Measurements from ENCODE around the gene KLK15. TPM values are rescaled to one million over a fixed set of nuclear protein-coding genes. Genes with fewer than 3 reads are reported as not detected.

Gene KLK15
- total RNA-seq, 2 donors from 2014 or later = not detected

DNA sequence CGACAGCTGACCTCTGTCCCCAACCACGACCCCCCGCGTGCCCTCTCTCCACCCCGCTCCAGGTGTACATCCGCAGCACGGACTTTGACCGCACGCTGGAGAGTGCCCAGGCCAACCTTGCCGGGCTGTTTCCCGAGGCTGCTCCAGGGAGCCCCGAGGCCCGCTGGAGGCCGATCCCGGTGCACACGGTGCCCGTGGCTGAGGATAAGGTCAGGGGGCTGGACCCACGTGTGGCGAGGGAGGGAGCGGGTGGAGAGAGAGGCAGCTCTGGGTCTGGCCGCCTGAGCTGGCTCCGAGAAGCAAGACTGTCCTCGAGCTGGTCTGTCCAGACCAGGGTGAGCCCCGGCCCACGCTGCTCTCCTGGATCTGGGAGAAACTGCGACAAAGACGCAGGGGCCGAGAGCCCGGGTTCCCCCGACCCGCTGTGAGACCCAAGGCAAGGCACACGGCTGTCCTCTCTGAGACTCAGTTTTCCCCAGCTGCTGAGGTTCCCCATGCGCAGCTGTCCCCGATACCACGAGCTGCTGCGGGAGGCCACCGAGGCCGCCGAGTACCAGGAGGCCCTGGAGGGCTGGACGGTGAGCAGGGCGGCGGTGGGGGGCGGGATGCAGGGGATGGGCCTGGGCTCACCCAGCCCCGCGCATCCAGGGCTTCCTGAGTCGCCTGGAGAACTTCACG, 41.6 kb downstream of the KLK15 start:
- Mint-ChIP-seq H3K4me3 (no peak overlapping the region), H3K4me1 (no peaks in the 10 kb centered on the region), H3K9me3 (no peaks in the 10 kb centered on the region), H3K27me3 (ENCODE audit: insufficient read depth) (peaks cover 12% of the 10 kb centered on the region), H3K27ac (no peak overlapping the region), H3K36me3 (ENCODE audit: low read depth) (no peaks in the 10 kb centered on the region)
- TF ChIP-seq, protein P1, sequence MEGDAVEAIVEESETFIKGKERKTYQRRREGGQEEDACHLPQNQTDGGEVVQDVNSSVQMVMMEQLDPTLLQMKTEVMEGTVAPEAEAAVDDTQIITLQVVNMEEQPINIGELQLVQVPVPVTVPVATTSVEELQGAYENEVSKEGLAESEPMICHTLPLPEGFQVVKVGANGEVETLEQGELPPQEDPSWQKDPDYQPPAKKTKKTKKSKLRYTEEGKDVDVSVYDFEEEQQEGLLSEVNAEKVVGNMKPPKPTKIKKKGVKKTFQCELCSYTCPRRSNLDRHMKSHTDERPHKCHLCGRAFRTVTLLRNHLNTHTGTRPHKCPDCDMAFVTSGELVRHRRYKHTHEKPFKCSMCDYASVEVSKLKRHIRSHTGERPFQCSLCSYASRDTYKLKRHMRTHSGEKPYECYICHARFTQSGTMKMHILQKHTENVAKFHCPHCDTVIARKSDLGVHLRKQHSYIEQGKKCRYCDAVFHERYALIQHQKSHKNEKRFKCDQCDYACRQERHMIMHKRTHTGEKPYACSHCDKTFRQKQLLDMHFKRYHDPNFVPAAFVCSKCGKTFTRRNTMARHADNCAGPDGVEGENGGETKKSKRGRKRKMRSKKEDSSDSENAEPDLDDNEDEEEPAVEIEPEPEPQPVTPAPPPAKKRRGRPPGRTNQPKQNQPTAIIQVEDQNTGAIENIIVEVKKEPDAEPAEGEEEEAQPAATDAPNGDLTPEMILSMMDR (conservative IDR thresholded peaks at IDR 0.05) = no peak
- Histone ChIP-seq H3K4me3 (ENCODE audit: low read length) (no peak overlapping the region), H3K27ac (ENCODE audit: low read depth, low read length) (no peak overlapping the region), H3K9me3 (ENCODE audit: control insufficient read depth, low read length) (no peaks in the 10 kb centered on the region), H3K27me3 (ENCODE audit: control insufficient read depth, insufficient read depth, low read length, poor library complexity, severe bottlenecking) (no peaks in the 10 kb centered on the region), H3K9ac (ENCODE audit: extremely low read depth, low read length, poor library complexity, severe bottlenecking) (no peak overlapping the region), H3K4me1 (ENCODE audit: control insufficient read depth, insufficient read depth, low read length) (no peaks in the 10 kb centered on the region), H3K36me3 (ENCODE audit: control insufficient read depth, insufficient read depth, low read length) (peaks cover 8% of the 10 kb centered on the region)
- DNase-seq = peak; percentile 73
- 90 to 93% methylated on average over 26 to 47 of the region's 47 CpGs for WGBS, 2 experiments (ENCODE audit: insufficient coverage in 1 of 2, insufficient read length in 1 of 2)

DNA sequence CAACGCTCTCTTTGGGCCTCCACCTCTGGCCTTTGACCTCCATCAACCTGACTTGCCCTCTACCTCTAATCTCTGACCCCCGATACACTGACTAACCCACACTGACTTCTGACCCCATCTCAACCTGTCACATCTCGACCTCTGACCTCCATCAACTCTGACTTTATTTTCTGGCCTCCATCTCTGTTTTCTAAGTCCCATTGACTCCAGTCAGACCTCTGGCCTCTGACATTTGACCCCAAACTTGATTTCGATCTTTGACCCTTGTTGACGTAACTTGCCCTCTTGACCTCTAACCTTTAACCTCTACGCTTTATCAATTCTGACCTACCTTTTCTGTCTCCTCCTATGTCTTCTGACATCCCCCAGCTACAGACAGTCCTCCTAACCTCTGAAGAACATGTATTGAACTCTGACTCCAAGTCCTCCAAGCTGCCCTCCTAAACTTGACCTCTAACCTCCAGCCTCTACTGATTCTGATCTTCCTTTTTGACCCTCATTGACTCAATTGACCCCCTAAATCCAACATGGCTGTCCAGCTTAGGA, 42.4 kb downstream of the KLK15 start:
- no peak overlapping the region for H3K4me3 Mint-ChIP-seq
- H3K27ac ChIP-seq (ENCODE audit: low read depth, low read length) = no peak overlapping the region
- no peaks in the 10 kb centered on the region for H3K36me3 Mint-ChIP-seq (ENCODE audit: low read depth)
- H3K27me3 ChIP-seq (ENCODE audit: control insufficient read depth, insufficient read depth, low read length, poor library complexity, severe bottlenecking) = no peaks in the 10 kb centered on the region
- H3K9me3 Mint-ChIP-seq = no peaks in the 10 kb centered on the region
- 87 to 97% methylated on average over 6 of the region's 6 CpGs for WGBS, 2 experiments (ENCODE audit: insufficient coverage in 1 of 2, insufficient read length in 1 of 2)
- no peak for DNase-seq
- no peak overlapping the region for H3K4me3 ChIP-seq (ENCODE audit: low read length)
- no peaks in the 10 kb centered on the region for H3K4me1 Mint-ChIP-seq
- H3K36me3 ChIP-seq (ENCODE audit: control insufficient read depth, insufficient read depth, low read length) = peaks cover 5% of the 10 kb centered on the region
- no peak overlapping the region for H3K27ac Mint-ChIP-seq
- H3K9ac ChIP-seq (ENCODE audit: extremely low read depth, low read length, poor library complexity, severe bottlenecking) = no peak overlapping the region
- H3K4me1 ChIP-seq (ENCODE audit: control insufficient read depth, insufficient read depth, low read length) = no peaks in the 10 kb centered on the region
- H3K9me3 ChIP-seq (ENCODE audit: control insufficient read depth, low read length) = no peaks in the 10 kb centered on the region
- TF ChIP-seq, protein P1 (conservative IDR thresholded peaks at IDR 0.05) = no peak
- peaks cover 15% of the 10 kb centered on the region for H3K27me3 Mint-ChIP-seq (ENCODE audit: insufficient read depth)

DNA sequence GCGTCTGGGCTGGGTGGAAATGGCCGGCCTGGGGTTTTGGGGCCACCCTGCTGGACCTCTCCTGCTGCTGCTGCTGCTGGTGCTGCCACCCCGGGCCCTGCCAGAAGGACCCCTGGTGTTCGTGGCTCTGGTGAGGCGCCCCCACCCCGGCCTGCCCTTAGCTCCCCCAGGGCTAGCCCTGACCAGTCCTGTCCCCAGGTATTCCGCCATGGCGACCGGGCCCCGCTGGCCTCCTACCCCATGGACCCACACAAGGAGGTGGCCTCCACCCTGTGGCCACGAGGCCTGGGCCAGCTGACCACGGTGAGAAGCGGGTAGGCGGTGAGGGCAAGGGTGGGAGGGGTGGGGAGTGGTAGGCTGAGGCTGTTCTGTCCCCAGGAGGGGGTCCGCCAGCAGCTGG, 43.0 kb downstream of the KLK15 start, which contains the start of gene ACP4:
ACP4 (plus strand) TSS at position 20 of the 400 bp plus-strand sequence; CDS start at position 20, 0 bp downstream.
- H3K27me3 Mint-ChIP-seq (ENCODE audit: insufficient read depth) = peaks cover 15% of the 10 kb centered on the region
- WGBS, 2 experiments (ENCODE audit: insufficient coverage in 1 of 2, insufficient read length in 1 of 2) = 95 to 100% methylated on average over 5 to 15 of the region's 15 CpGs
- no peak within 1 kb of the TSS for H3K27ac Mint-ChIP-seq

More for the DNA sequence above, 43.0 kb downstream of the KLK15 start, which contains the start of gene ACP4:
- Histone ChIP-seq H3K27me3 (ENCODE audit: control insufficient read depth, insufficient read depth, low read length, poor library complexity, severe bottlenecking) (no peaks in the 10 kb centered on the region), H3K27ac (ENCODE audit: low read depth, low read length) (no peak within 1 kb of the TSS), H3K4me1 (ENCODE audit: control insufficient read depth, insufficient read depth, low read length) (no peaks in the 10 kb centered on the region), H3K9ac (ENCODE audit: extremely low read depth, low read length, poor library complexity, severe bottlenecking) (no peak within 1 kb of the TSS), H3K36me3 (ENCODE audit: control insufficient read depth, insufficient read depth, low read length) (no peaks in the 10 kb centered on the region), H3K4me3 (ENCODE audit: low read length) (no peak within 1 kb of the TSS), H3K9me3 (ENCODE audit: control insufficient read depth, low read length) (no peaks in the 10 kb centered on the region)
- Mint-ChIP-seq H3K4me3 (no peak within 1 kb of the TSS), H3K4me1 (no peaks in the 10 kb centered on the region), H3K9me3 (no peaks in the 10 kb centered on the region), H3K36me3 (ENCODE audit: low read depth) (no peaks in the 10 kb centered on the region)
- no peak for DNase-seq
- TF ChIP-seq, protein P1 (conservative IDR thresholded peaks at IDR 0.05) = no peak
